Stimulated activated CD8-positive, alpha-beta memory T cell treated with anti-CD3 and anti-CD28 coated beads, Interleukin-12 subunit alpha, Interleukin-12 subunit beta, amount 100 ng/mL, for 1 hour (primary cell): ENCODE results near the gene GPATCH4.
A peak's percentile ranks its signal among the peaks of the same experiment; 100 is the strongest.
"Not testable (repeated sequence)": the region's sequence is repeated elsewhere in the genome, so short reads cannot be mapped to it uniquely, and the experiment has no call there.

Experiments
- DNase-seq: peaks from one replicate; pipeline ENCODE4 v3.0.0-alpha.2; 2020; ENCODE audit warnings: low read depth

Gene GPATCH4

GRCh38 chr1:156626079-156626438 lies 24.8 kb upstream of the GPATCH4 start:
- no peak for DNase-seq

- DNase-seq = peak; percentile 53
Observed at GRCh38 chr1:156625436-156626078, 24.3 kb upstream of the GPATCH4 start.

DNA sequence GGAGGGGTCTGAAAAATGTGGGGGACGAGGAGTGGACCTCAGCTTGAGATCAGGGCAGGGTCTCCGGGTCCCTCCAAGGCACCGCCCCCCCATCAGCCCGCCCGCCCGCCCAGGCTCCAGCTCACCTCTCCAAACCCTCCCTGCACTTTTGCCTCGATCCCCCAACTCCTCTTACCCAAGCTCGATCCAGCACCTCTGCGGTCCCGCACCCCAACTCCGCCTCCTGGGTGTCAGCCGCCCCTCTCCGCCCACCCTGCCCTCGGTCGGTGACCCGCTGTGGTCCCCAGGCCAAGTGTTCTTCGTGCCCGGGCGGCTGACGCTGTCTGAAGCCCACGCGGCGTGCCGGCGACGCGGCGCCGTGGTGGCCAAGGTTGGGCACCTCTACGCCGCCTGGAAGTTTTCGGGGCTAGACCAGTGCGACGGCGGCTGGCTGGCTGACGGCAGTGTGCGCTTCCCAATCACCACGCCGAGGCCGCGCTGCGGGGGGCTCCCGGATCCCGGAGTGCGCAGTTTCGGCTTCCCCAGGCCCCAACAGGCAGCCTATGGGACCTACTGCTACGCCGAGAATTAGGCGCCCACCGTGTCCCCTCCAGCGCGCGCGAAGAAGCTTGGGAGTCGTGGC lies 23.6 kb upstream of the GPATCH4 start:
- DNase-seq = no peak

GRCh38 chr1:156623946-156624813 lies 22.9 kb upstream of the GPATCH4 start:
- DNase-seq = no peak

DNA sequence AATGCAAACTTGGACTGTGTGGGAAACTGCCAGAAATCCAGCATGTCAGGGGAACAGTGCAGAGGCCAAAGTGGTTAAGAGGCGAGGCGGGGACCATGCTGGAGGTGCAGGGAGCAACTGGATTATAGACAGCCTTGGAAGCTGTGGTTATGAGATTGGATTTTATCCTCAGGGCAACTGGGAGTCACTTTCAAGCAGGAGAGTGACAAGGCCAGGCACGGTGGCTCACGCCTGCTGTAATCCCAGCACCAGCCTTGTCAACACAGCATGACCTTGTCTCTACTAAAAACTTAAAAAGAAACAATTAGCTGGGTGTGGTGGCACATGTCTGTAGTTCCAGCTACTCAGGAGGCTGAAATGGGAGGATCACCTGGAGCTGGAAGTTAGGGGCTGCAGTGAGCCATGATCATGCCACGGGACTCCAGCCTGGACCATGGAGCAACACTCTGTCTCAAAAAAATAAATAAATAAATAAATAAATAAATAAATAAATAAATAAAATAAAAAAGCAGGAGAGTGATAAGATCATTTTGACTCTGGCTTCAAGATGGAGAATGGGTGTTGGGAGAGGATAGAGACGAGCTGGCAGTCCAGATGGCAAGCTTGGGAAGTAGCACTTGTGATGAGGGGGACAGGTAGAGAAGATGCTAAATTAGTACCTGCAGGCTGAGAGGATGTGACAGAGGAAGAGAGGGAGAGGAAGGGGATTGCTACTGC lies 21.5 kb upstream of the GPATCH4 start:
- no peak for DNase-seq

DNA sequence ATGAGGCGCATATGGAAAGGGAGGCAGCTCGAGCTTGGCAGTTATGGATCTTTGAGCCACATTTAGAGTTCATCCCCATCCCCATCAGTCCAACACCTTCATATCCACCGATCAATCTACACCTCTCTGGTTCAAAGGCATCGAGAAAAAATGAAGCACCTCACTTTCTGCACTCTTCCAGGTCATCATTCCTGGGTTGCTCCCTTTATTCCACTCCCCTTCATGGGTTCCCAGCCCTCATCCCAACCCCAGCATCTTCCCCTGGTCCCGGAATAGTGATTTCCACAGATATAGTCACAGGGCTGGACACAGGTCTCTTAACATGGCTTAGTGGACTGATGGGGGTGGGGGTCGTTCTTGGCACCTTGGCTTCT lies 18.3 kb upstream of the GPATCH4 start:
- DNase-seq = no peak

DNA sequence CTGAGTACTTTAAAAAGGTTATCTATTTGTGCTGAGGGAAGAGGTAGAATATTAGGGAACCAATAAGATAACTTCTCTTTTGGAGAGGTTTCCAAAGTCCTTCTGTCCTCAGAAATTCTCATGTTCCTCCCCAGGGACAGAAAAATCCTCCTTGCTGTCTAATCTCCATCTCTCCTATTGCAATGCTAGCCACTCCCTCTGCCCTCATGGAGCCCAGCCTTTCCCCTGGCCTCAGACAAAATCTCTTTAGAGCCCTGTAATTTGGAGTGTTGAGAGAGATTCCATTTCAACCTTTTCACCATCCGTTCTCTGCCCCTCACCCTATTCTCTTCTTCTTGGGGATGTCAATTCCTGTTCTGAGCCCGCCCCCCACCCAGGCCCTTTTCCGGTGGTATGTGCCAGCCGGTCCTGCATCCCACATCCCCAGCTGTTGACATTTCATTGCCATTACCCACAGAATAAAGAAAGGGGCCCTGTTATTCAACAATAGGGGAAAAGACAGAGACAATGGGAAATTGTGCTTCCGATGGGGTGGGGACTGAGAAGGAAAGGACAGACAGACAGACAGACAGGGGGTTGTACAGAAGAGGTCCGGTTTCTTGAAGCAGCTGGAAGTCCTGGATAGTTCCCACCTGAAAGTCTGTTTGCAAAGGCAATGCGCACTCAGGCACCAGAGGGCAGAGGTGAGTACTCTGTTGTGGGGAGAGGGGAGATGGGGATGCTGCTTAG lies 17.7 kb upstream of the GPATCH4 start, which contains the start of gene HAPLN2:
HAPLN2 (plus strand) TSS at position 563 of the 729 bp plus-strand sequence. CDS start 4,076 bp downstream, outside the sequence.
- no peak for DNase-seq

DNA sequence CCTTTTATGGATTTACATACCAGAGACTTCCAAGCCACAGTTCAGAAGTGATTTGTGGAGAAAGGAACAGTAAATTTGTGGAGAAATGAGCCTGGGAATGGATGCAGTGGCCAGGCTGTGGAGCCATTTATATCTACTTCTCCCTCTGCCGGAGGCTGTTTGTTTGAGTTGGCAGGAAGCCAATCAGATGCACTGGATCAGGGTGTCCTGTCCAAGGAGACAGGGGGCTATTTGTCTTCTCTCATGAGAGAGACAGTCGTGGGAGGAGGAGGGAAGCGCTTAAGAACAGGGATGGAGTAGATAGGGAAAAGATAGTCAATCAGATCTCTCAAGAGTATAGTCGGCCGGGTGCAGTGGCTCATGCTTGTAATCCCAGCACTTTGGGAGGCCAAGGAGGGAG lies 15.2 kb upstream of the GPATCH4 start:
- no peak for DNase-seq

DNA sequence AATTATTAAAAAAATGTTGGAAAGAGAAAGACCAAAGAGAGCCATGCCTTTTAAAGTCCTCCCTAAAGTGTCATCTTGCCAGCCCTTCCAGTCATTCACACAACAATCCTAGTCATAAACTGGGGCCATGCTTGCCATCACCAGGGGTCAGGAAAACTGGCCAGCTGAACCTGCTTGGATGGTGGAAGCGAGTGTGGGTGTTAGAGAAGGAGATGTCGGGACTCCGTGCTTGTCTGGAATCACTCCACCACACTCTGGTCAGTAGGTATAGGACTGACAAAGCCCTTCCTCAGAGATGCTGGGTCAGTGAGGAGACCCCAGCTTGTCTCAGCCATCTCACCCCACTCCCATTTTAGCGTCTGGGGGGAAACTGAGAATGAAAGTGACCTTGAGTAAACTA lies 14.7 kb upstream of the GPATCH4 start:
- DNase-seq = no peak

- no peak for DNase-seq
Observed at GRCh38 chr1:156612666-156613065, 11.4 kb upstream of the GPATCH4 start.

- DNase-seq = not testable (repeated sequence)
Observed at GRCh38 chr1:156610072-156610471, 8.8 kb upstream of the GPATCH4 start.

- no peak for DNase-seq
Observed at GRCh38 chr1:156608981-156609380, 7.7 kb upstream of the GPATCH4 start.

GRCh38 chr1:156608036-156608674 lies 6.9 kb upstream of the GPATCH4 start:
- no peak for DNase-seq

GRCh38 chr1:156607344-156607743 lies 6.1 kb upstream of the GPATCH4 start:
- not testable (repeated sequence) for DNase-seq

- no peak for DNase-seq
Observed at GRCh38 chr1:156602557-156602993, 1.3 kb upstream of the GPATCH4 start.

GRCh38 chr1:156601892-156602291 lies 613 bp upstream of the GPATCH4 start:
- DNase-seq = no peak

- DNase-seq = no peak
Observed at GRCh38 chr1:156600733-156601121, 552 bp downstream of the GPATCH4 start.

DNA sequence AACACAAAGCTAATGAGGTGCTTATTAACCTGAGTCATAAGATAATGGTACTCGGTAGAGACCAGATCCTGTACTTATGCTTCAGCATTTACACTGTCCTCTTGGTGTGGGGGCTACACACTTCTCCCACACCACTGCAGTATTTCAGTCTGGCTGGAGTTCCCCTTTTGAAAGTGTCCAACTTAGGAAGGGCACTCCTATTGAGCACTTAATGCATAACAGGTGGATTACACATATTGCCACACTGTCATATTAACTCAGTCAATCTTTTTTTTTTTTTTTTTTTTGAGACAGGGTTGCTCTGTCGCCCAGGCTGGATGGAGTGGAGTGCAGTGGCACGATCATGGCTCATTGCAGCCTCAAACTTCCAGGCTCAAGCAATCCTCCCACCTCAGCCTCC lies 1.5 kb downstream of the GPATCH4 start:
- no peak for DNase-seq

- no peak for DNase-seq
Observed at GRCh38 chr1:156598731-156599432, 2.4 kb downstream of the GPATCH4 start.

DNA sequence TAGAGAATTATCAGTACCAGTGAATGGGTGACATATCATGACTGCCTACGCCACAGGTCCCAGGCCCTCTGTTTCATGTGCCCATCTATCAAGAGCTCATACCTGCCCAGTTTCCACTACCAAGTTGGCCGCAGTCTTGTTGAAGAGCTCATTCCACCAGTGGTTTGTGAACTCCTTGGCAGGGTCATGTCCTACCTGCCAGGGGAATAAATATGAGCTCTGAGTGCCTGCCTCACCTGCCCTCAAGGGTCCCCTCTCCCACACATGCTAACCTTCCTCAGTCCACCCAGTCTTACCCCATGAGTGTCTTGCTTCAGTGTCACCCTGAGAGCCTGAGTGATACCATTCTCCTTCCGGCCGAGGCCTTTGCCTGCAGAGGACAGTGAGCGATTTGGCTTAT lies 3.2 kb downstream of the GPATCH4 start:
- DNase-seq = no peak

DNA sequence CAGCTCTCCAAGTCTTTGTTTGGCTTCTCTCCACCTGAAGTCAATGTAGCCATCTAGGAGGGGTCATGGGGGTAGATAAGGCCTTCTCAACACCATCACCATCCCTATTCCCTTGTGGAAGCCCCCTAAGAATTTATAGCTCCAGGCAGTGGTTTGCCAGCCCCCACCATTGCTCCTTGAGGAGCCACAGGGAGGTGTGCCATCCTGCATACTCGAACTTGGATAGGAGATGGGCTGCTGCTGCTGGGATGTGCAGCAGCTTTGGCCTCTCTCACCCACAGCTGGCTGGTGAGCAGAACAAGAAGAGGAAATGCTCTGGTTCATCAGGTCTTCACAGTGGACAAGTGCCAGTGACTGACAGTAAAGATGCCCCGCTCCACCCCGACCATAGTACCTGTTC lies 4.9 kb downstream of the GPATCH4 start:
- DNase-seq = no peak
